Activated CD8-positive, alpha-beta memory T cell treated with anti-CD3 and anti-CD28 coated beads, Interleukin-2, amount 10 ng/mL, durations not matched to agents 7 days and 5 days (primary cell): ENCODE measurements around the gene POMT2. TPM values are rescaled to one million over a fixed set of nuclear protein-coding genes. Genes with fewer than 3 reads are reported as not detected.

Source experiments
- ATAC-seq: fragments of 150-1000 bp; cut with Tn5 transposase; one replicate; pipeline ENCODE4 v1.10.0; 2021; ENCODE audit warnings: moderate library complexity
- CTCF ChIA-PET: fragments of 350-600 bp; sonication (Branson Sonifier 250); formaldehyde crosslinking; loops from one replicate; lab custom pipeline; 2021; ENCODE audit warnings: antibody characterized with exemption; lab: Charles Lee
- DNase-seq: peaks from one replicate; pipeline ENCODE4 v3.0.0-alpha.2; 2020
- H3K27ac Mint-ChIP-seq: one replicate; pipeline ENCODE4 v1.8.0; 2021; ENCODE audit warnings: mild to moderate bottlenecking, mixed read lengths
- H3K27me3 Mint-ChIP-seq: one replicate; pipeline ENCODE4 v1.8.0; 2021; ENCODE audit warnings: mixed read lengths
- H3K36me3 Mint-ChIP-seq: one replicate; pipeline ENCODE4 v1.8.0; 2021; ENCODE audit warnings: mild to moderate bottlenecking, mixed read lengths
- H3K4me1 Mint-ChIP-seq: one replicate; pipeline ENCODE4 v1.8.0; 2021; ENCODE audit warnings: mixed read lengths
- H3K4me3 Mint-ChIP-seq: one replicate; pipeline ENCODE4 v1.8.0; 2021; ENCODE audit warnings: mild to moderate bottlenecking, moderate library complexity, mixed read lengths
- H3K9me3 Mint-ChIP-seq: one replicate; pipeline ENCODE4 v1.8.0; 2022; ENCODE audit warnings: low read depth, mixed read lengths
- total RNA-seq, 2 experiments: library from RNA; stranded (reverse); gene quantifications; one replicate each; pipeline ENCODE4 v1.2.3, GENCODE V29; 2021

The POMT2 gene, protein sequence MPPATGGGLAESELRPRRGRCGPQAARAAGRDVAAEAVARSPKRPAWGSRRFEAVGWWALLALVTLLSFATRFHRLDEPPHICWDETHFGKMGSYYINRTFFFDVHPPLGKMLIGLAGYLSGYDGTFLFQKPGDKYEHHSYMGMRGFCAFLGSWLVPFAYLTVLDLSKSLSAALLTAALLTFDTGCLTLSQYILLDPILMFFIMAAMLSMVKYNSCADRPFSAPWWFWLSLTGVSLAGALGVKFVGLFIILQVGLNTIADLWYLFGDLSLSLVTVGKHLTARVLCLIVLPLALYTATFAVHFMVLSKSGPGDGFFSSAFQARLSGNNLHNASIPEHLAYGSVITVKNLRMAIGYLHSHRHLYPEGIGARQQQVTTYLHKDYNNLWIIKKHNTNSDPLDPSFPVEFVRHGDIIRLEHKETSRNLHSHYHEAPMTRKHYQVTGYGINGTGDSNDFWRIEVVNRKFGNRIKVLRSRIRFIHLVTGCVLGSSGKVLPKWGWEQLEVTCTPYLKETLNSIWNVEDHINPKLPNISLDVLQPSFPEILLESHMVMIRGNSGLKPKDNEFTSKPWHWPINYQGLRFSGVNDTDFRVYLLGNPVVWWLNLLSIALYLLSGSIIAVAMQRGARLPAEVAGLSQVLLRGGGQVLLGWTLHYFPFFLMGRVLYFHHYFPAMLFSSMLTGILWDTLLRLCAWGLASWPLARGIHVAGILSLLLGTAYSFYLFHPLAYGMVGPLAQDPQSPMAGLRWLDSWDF
- 10 to 100 TPM; 14.3 to 16.2 TPM for total RNA-seq

DNA sequence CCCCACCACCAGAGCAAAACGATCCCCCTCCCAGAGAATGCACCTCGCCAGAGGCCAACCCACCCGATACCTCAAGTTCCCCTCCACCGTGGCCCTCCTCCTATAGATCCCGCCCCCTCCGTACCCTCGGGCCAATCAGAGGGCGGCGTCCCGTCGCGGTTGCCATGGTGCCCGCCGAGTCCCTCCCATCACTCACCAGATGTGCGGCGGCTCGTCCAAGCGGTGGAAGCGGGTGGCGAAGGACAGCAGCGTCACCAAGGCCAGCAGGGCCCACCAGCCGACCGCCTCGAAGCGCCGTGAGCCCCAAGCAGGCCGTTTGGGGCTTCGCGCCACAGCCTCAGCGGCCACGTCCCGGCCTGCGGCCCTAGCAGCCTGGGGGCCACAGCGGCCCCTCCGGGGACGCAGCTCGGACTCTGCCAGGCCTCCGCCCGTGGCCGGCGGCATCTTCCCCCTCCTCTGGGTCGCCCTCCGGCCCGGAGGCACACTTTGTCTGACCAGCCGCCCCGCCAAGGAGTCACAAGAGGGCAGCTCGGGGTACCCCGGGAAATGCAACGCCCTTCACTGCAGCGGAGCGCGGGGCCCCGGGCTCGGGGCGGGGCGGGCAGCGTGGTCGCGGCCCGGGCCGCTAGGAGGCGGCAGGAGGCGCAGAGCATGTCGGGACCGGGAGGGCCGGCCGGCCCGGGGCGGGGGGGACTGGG is at the start of gene POMT2:
Gene POMT2, minus strand, starts transcription at position 646 of the 698 bp plus-strand sequence. Its CDS starts 202 bp downstream, at position 444.
- peaks cover 21% of the 10 kb centered on the region for H3K4me1 Mint-ChIP-seq
- no peaks in the 10 kb centered on the region for H3K27me3 Mint-ChIP-seq
- ATAC-seq (peak; percentile 62), DNase-seq (peak; percentile 94)
- H3K27ac Mint-ChIP-seq, result peak within 1 kb of the TSS; percentile 98
- H3K4me3 Mint-ChIP-seq, result peak within 1 kb of the TSS; percentile 90
- H3K9me3 Mint-ChIP-seq, result no peaks in the 10 kb centered on the region
- CTCF ChIA-PET, result interaction anchor here (1.2 to 3.5 kb wide), 4 partner anchors 13 to 56 kb away, joined by 3 to 29 read pairs (median 4); partner anchors contain the start of genes SAMD15 and TMED8
- H3K36me3 Mint-ChIP-seq, result no peaks in the 10 kb centered on the region

DNA sequence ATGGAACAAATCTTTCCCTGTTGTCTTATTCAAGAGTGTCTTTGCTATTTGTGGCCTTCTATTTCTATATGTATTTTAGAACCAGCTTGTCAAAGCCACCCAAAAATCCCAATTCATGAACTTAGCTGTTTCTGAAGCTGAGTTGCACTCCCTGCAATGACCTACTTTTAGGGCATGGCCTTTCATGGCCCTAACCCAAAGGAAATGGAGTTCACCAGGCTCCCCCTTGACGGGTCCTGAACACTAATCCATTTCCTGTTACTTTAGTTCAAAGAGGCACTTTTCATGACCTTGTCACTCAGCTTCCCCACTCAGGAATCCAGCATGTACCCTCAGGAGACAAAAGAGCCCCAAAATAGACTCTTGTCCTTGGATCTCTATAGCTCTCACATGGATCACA is 48.6 kb upstream of the POMT2 start:
- CTCF ChIA-PET, result no interaction called here
- Mint-ChIP-seq H3K36me3 (peaks cover 18% of the 10 kb centered on the region), H3K27ac (no peak overlapping the region), H3K27me3 (no peaks in the 10 kb centered on the region), H3K4me1 (peaks cover 35% of the 10 kb centered on the region), H3K4me3 (no peak overlapping the region), H3K9me3 (no peaks in the 10 kb centered on the region)
- ATAC-seq, result no peak
- no peak for DNase-seq

DNA sequence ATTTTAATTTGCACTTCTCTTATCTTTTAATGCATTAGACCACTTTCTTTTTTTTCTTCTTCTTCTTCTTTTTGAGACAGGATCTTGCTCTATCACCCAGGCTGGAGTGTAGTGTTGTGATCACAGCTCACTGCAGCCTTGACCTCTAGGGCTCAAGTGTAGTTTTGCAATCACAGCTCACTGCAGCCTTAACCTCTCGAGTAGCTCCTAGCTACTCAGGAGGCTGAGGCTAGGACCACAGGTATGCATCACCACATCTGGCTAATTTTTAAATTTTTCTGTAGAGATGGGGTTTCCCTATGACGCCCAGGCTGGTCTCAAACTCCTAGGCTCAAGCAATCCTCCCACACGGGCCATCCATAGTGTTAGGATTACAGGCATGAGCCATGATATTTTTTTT is 43.5 kb upstream of the POMT2 start:
- Mint-ChIP-seq H3K27me3 (no peaks in the 10 kb centered on the region), H3K36me3 (peaks cover 10% of the 10 kb centered on the region), H3K9me3 (no peaks in the 10 kb centered on the region), H3K4me1 (peaks cover 15% of the 10 kb centered on the region), H3K27ac (no peak overlapping the region), H3K4me3 (no peak overlapping the region)
- ATAC-seq (no peak), DNase-seq (no peak)
- CTCF ChIA-PET, result no interaction called here

DNA sequence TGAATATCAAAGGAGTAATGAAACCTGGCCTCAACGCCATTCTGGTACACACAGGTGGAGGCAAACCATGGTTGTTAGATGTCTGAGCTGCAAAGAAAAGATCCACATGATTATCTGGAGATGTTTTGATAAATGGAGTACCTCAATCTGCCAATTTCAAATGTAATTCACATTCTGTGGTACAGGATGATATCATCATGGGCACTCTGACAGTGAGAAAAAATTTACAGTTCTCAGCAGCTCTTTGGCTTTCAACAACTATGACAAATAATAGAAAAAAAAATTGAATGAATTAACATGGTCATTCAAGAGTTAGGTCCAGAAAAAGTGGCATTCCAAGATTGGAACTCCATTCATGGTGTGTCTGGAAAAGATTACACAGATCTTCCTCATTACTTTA is 38.9 kb upstream of the POMT2 start:
- H3K9me3 Mint-ChIP-seq, result no peaks in the 10 kb centered on the region
- no peak overlapping the region for H3K27ac Mint-ChIP-seq
- no peak overlapping the region for H3K4me3 Mint-ChIP-seq
- H3K4me1 Mint-ChIP-seq, result peaks cover 9% of the 10 kb centered on the region
- DNase-seq (no peak), ATAC-seq (no peak)
- H3K27me3 Mint-ChIP-seq, result no peaks in the 10 kb centered on the region
- CTCF ChIA-PET, result interaction anchor here (1.1 kb wide), 1 partner anchor 17 kb away, joined by 3 read pairs; the partner anchor contains the start of gene TMED8
- peaks cover 6% of the 10 kb centered on the region for H3K36me3 Mint-ChIP-seq

DNA sequence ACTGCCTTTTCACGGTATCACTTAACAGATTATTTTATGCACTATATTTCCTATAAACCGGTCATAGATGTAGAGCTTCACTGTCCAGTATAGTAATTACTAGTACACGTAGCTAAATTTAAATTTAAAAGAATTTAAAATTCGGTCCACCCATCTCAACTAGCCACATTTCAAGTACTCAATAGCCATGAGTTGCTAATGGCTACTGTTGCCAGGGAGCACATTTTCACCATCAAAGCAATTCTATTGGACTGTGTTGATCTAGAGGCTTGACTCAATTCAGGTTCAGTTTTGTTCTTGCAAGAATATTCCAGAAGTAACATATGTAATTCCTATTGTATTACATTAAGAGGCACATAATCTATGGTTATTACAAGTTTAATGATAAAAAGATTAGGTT is 36.2 kb upstream of the POMT2 start:
- H3K36me3 Mint-ChIP-seq, result peaks cover 6% of the 10 kb centered on the region
- H3K4me1 Mint-ChIP-seq, result peaks cover 9% of the 10 kb centered on the region
- no peak overlapping the region for H3K27ac Mint-ChIP-seq
- CTCF ChIA-PET, result no interaction called here
- H3K4me3 Mint-ChIP-seq, result no peak overlapping the region
- H3K27me3 Mint-ChIP-seq, result no peaks in the 10 kb centered on the region
- ATAC-seq (no peak), DNase-seq (no peak)
- no peaks in the 10 kb centered on the region for H3K9me3 Mint-ChIP-seq

DNA sequence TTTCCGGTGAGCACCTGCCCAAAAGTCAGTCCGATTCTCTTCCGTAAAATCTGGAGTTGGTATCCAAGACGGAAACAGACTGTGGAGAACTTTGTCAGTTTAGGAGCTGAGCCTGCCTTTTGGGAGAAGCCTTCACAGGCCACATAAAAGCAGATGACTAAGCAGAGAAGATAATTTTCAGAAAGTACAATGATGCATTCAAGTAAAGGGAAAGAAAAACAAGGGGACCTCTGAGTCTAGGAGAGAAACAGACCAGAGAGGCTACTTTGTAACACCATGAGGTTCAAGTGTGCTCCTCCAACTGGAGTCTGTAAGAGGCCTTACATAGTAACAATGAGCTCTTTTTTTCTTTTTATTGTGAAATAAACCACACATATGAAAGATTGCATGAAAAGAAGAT is 35.1 kb upstream of the POMT2 start:
- DNase-seq, result no peak
- Mint-ChIP-seq H3K27ac (no peak overlapping the region), H3K4me1 (peaks cover 7% of the 10 kb centered on the region), H3K36me3 (peaks cover 6% of the 10 kb centered on the region), H3K4me3 (no peak overlapping the region), H3K9me3 (no peaks in the 10 kb centered on the region), H3K27me3 (no peaks in the 10 kb centered on the region)
- CTCF ChIA-PET, result no interaction called here
- ATAC-seq, result no peak

DNA sequence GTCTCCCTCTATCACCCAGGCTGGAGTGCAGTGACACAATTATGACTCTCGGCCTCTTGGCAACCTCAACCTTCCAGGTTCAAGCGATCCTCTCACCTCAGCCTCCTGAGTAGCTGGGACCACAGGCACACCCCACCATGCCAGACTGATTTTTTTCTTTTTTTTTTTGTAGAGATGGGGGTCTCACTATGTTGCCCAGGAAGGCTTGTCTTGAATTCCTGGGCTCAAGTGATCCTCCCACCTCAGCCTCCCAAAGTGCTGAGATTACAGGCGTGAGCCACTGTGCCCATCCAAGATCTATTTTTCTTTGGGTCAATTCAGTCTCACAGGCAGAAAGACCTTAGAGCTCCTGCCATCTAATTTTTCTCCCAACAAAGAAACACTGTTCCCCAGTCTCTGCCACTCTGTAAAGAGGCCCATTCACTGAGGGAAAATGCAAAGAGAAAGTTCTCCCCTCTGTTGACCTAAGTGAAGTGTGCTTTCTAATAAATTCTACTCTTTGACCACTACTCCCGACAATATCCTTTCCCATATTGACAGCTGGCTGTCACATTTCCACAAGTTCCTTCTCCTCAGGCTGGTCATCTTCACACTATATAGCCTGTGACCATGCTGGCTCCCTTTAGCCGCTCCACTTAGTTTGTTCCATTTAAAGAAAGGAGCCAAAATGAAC is 32.9 kb upstream of the POMT2 start:
- Mint-ChIP-seq H3K9me3 (no peaks in the 10 kb centered on the region), H3K36me3 (peaks cover 12% of the 10 kb centered on the region), H3K27me3 (no peaks in the 10 kb centered on the region), H3K27ac (no peak overlapping the region), H3K4me3 (no peak overlapping the region), H3K4me1 (no peaks in the 10 kb centered on the region)
- CTCF ChIA-PET, result interaction anchor here (0.7 kb wide), 1 partner anchor 51 kb away, joined by 3 read pairs; no protein-coding TSS in a partner anchor
- ATAC-seq (no peak), DNase-seq (no peak)

DNA sequence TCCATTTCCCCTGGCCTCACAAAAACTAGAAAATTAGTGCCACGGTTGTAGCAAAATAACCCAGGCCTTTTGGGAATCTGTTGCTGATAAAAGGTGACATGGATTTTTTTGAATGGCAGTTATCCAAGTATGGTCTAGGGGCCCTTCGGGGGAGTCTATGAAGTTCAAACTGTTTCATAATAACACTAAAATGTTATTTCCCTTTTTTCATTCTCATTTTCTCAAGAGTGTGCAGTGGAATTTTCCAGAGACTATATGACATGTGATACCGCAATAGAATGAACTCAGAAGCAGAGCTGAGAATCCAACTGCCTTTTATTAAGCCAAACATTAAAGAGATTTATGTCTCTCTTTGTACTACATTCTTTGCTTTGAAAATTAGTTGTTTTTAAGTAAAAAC is 27.1 kb upstream of the POMT2 start:
- Mint-ChIP-seq H3K27ac (no peak overlapping the region), H3K27me3 (no peaks in the 10 kb centered on the region), H3K36me3 (peaks cover 14% of the 10 kb centered on the region), H3K4me3 (no peak overlapping the region), H3K4me1 (no peaks in the 10 kb centered on the region), H3K9me3 (no peaks in the 10 kb centered on the region)
- CTCF ChIA-PET, result no interaction called here
- ATAC-seq (no peak), DNase-seq (no peak)

DNA sequence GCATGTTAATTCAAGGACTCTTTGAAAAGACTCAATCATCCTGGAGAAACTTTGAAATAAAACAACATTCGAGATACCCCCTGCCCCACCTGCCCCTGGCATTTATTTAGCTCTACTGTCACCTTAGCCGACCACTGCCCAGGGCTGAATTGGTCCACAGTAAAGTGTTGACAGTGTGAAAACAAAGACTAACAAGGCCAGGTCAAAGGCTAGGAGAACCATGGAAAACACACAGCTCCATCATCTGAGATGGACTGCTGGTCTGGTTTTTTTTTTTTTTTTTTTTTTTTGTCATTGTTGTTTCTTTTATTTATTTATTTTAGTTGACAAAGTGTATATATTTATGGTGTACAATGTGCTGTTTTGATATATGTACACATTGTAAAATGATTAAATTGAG is 25.8 kb upstream of the POMT2 start:
- Mint-ChIP-seq H3K36me3 (peaks cover 14% of the 10 kb centered on the region), H3K27me3 (no peaks in the 10 kb centered on the region), H3K9me3 (no peaks in the 10 kb centered on the region), H3K27ac (no peak overlapping the region), H3K4me1 (no peaks in the 10 kb centered on the region), H3K4me3 (no peak overlapping the region)
- ATAC-seq (no peak), DNase-seq (no peak)
- CTCF ChIA-PET, result interaction anchor here (0.6 kb wide), 1 partner anchor 564 kb away, joined by 3 read pairs; no protein-coding TSS in a partner anchor

DNA sequence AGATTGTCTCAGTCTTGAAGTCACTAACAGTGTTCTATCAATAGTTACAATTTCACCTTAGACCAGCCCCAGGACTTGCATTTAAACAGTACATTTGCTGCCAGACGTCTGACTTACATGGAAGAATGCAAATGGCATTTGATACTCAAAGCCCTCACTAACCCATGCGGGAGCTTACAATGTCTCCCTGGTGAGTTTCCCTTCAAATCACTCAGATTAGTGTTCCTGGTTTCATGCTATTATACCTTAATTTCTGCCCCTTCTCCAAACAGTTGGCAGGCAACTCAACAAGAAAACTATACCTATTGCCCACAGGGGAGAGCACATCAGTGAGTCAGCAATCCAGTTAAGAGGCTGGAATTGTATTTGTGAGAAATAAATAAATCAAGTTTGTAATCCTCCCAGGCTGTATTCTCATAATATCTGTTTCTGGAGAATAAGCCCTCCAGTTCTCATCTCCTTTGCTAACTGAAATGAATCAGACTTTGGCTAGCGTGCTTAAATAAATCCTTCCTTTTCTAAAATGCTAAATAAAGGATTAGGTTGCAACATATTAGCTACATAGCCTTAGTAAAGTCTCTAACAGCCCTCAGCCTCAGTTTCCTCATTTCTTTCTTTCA is 23.8 kb upstream of the POMT2 start:
- CTCF ChIA-PET, result interaction anchor here (1.4 kb wide), 1 partner anchor 12 kb away, joined by 3 read pairs; no protein-coding TSS in a partner anchor
- H3K36me3 Mint-ChIP-seq, result peaks cover 8% of the 10 kb centered on the region
- no peak overlapping the region for H3K4me3 Mint-ChIP-seq
- DNase-seq (no peak), ATAC-seq (no peak)
- H3K4me1 Mint-ChIP-seq, result no peaks in the 10 kb centered on the region
- no peak overlapping the region for H3K27ac Mint-ChIP-seq
- H3K27me3 Mint-ChIP-seq, result no peaks in the 10 kb centered on the region
- no peaks in the 10 kb centered on the region for H3K9me3 Mint-ChIP-seq

DNA sequence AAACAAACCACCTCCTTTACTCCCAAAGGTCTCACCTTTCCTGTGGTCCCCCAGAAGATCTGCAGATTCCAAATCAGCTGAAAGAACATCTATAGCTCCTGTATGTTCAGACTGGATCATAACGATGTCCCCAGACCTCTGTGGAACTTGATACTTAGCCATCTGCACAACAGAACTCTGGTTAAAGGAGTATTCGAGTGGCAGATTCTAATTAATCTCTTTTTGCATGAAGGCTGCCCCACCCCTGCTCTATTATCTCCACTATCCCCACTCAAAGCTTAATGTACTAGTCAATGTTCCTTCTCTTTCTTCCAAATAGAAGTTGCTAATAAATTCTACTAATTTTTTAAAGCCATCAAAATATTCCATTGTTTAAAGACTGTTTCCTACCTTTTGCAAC is 23.0 kb upstream of the POMT2 start:
- Mint-ChIP-seq H3K9me3 (no peaks in the 10 kb centered on the region), H3K36me3 (peaks cover 10% of the 10 kb centered on the region), H3K27ac (no peak overlapping the region), H3K4me1 (no peaks in the 10 kb centered on the region), H3K4me3 (no peak overlapping the region), H3K27me3 (no peaks in the 10 kb centered on the region)
- ATAC-seq (no peak), DNase-seq (no peak)
- CTCF ChIA-PET, result interaction anchor here (1.2 to 1.4 kb wide), 2 partner anchors 11 to 28 kb away, joined by 3 read pairs; no protein-coding TSS in a partner anchor

DNA sequence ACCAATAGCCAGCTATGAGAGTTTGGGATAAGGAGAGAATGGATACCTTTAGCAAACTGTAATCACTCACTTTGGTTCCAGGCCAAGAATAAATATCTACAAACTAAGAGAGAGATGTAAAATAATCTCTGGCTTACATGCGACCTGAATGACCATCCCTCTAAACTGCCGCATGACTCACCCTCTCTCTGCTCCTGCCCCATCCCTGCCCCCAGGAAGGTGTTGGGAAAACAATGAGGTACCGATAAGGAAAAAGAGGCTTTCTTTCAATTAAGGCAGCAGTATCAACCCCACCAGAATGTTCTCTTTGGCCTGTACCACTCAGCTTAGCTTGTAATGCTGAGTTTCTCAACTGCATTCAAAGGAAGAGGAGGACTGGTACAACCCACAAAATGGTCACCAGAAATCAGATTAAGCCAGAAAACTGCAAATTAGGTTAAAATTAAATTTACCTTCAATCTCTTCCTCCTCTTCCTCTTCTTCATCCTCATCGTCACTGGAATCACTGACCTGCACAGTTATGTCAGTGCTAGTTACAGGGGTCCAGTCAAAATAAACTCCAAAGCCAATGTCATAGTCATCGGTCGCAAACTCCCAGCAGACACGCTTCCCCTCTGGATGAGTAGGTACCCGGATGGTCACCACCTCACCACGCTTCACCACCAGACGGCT is 22.2 kb upstream of the POMT2 start:
- DNase-seq (no peak), ATAC-seq (no peak)
- Mint-ChIP-seq H3K36me3 (peaks cover 10% of the 10 kb centered on the region), H3K27me3 (no peaks in the 10 kb centered on the region), H3K9me3 (no peaks in the 10 kb centered on the region), H3K27ac (no peak overlapping the region), H3K4me1 (no peaks in the 10 kb centered on the region), H3K4me3 (no peak overlapping the region)
- CTCF ChIA-PET, result interaction anchor here (1.2 to 1.4 kb wide), 2 partner anchors 10 to 27 kb away, joined by 3 read pairs; no protein-coding TSS in a partner anchor
